GM21723 (cell line): ENCODE results near the gene ALOX5.
A peak's percentile ranks its signal among the peaks of the same experiment; 100 is the strongest.

Source experiments
- ATAC-seq: cut with Tn5 transposase; IDR thresholded peaks from one replicate; pipeline ENCODE4 v1.9.1; 2021; ENCODE audit warnings: mild to moderate bottlenecking, moderate library complexity; ENCODE audit not compliant: unreplicated experiment

Gene ALOX5

GRCh38 chr10:45422866-45423659, 49.0 kb downstream of the ALOX5 start:
- ATAC-seq: no peak

- no peak for ATAC-seq
Measured at GRCh38 chr10:45423976-45424499, 50.0 kb downstream of the ALOX5 start.

GRCh38 chr10:45424668-45425404, 50.8 kb downstream of the ALOX5 start:
- ATAC-seq: no peak

GRCh38 chr10:45425621-45426563, 51.9 kb downstream of the ALOX5 start:
- ATAC-seq: no peak

- ATAC-seq: no peak
Measured at GRCh38 chr10:45427262-45427969, 53.4 kb downstream of the ALOX5 start.

- ATAC-seq: no peak
Measured at GRCh38 chr10:45427970-45428366, 54.0 kb downstream of the ALOX5 start.

- no peak for ATAC-seq
Measured at GRCh38 chr10:45428611-45429510, 54.8 kb downstream of the ALOX5 start.

GRCh38 chr10:45429790-45430189, 55.8 kb downstream of the ALOX5 start:
- ATAC-seq: no peak

GRCh38 chr10:45432113-45432512, 58.1 kb downstream of the ALOX5 start:
- no peak for ATAC-seq

- ATAC-seq: no peak
Measured at GRCh38 chr10:45432700-45433472, 58.9 kb downstream of the ALOX5 start.

- peak; percentile 94 for ATAC-seq
Measured at GRCh38 chr10:45433716-45434469, 59.9 kb downstream of the ALOX5 start.

- ATAC-seq: no peak
Measured at GRCh38 chr10:45437587-45438465, 63.8 kb downstream of the ALOX5 start.

- no peak for ATAC-seq
Measured at GRCh38 chr10:45438466-45439090, 64.6 kb downstream of the ALOX5 start.

GRCh38 chr10:45439365-45439764, 65.3 kb downstream of the ALOX5 start:
- ATAC-seq: no peak

GRCh38 chr10:45439873-45440272, 65.9 kb downstream of the ALOX5 start:
- no peak for ATAC-seq

- ATAC-seq: no peak
Measured at GRCh38 chr10:45440511-45441062, 66.6 kb downstream of the ALOX5 start.
